Stimulated activated CD4-positive, alpha-beta T cell treated with anti-CD3 and anti-CD28 coated beads, TNF-alpha, amount 100 ng/mL, for 24 hours (primary cell): ENCODE results near the gene EML5.
A peak's percentile ranks its signal among the peaks of the same experiment; 100 is the strongest.

ENCODE experiments used
- DNase-seq, 3 experiments: peaks; one replicate each; pipeline ENCODE4 v3.0.0-alpha.2; 2020; ENCODE audit warnings: low read depth in 3 of 3

Gene EML5

GRCh38 chr14:88562831-88563686 lies 229.7 kb downstream of the EML5 start, which contains the start of gene ZC3H14:
ZC3H14 (plus strand) TSS chr14:88563037; CDS start chr14:88563134, 97 bp downstream.
- peak; percentile 75 to 81 (median 80) for DNase-seq

DNA sequence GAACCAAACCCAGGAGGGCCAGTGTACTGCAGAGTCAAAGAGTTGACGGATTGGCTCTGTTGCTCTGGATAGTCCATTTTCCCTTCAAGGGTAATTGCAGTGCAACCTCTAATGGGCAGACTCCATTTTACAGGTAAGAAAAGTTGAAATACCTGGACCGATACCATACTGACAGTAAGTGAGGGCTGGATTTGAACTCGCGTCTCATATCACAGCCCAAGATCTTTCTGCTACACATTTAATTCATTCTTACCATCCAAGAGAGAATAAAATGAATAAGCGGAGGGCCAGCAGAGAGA lies 230.3 kb downstream of the EML5 start:
- DNase-seq, result no peak
